Activated T-cell treated with anti-CD3 and anti-CD28 coated beads, Interleukin-2, amount 50 U/mL, for 24 hours (primary cell): ENCODE measurements around the gene AANAT.
"Not testable (repeated sequence)": the region's sequence is repeated elsewhere in the genome, so short reads cannot be mapped to it uniquely, and the experiment has no call there.

Source experiments
- DNase-seq: peaks from one replicate; pipeline ENCODE4 v3.0.0-alpha.2; 2020
- H3K27ac Mint-ChIP-seq: 2 replicates; pipeline ENCODE4 v1.8.0; 2020; ENCODE audit warnings: mild to moderate bottlenecking, mixed read lengths
- H3K27me3 Mint-ChIP-seq: 2 replicates; pipeline ENCODE4 v1.8.0; 2020; ENCODE audit warnings: mixed read lengths
- H3K36me3 Mint-ChIP-seq: 2 replicates; pipeline ENCODE4 v1.8.0; 2020; ENCODE audit warnings: low read depth, mixed read lengths
- H3K4me1 Mint-ChIP-seq: 2 replicates; pipeline ENCODE4 v1.8.0; 2020; ENCODE audit warnings: low read depth, mixed read lengths
- H3K4me3 Mint-ChIP-seq: 2 replicates; pipeline ENCODE4 v1.8.0; 2020; ENCODE audit warnings: mild to moderate bottlenecking, moderate library complexity, mixed read lengths
- H3K9me3 Mint-ChIP-seq: 2 replicates; pipeline ENCODE4 v1.8.0; 2020; ENCODE audit warnings: mixed read lengths

AANAT gene

GRCh38 chr17:76511668-76512365 is 44.4 kb downstream of the AANAT start:
- Mint-ChIP-seq H3K27me3 (no peaks in the 10 kb centered on the region), H3K36me3 (no peaks in the 10 kb centered on the region), H3K4me3 (no peak overlapping the region), H3K9me3 (no peaks in the 10 kb centered on the region), H3K4me1 (peaks cover 40% of the 10 kb centered on the region), H3K27ac (no peak overlapping the region)
- DNase-seq: no peak

GRCh38 chr17:76512366-76513305 is 45.2 kb downstream of the AANAT start:
- Mint-ChIP-seq H3K4me1 (peaks cover 40% of the 10 kb centered on the region), H3K27me3 (no peaks in the 10 kb centered on the region), H3K4me3 (no peak overlapping the region), H3K9me3 (no peaks in the 10 kb centered on the region), H3K36me3 (no peaks in the 10 kb centered on the region), H3K27ac (peak overlapping the region; percentile 73)
- no peak for DNase-seq

GRCh38 chr17:76513306-76513692 is 45.9 kb downstream of the AANAT start:
- peak overlapping the region; percentile 73 for H3K27ac Mint-ChIP-seq
- H3K4me1 Mint-ChIP-seq: peaks cover 46% of the 10 kb centered on the region
- no peaks in the 10 kb centered on the region for H3K9me3 Mint-ChIP-seq
- H3K36me3 Mint-ChIP-seq: no peaks in the 10 kb centered on the region
- no peak overlapping the region for H3K4me3 Mint-ChIP-seq
- DNase-seq: no peak
- H3K27me3 Mint-ChIP-seq: no peaks in the 10 kb centered on the region

GRCh38 chr17:76514355-76514754 is 47.0 kb downstream of the AANAT start:
- not testable (repeated sequence) for DNase-seq, H3K27me3 Mint-ChIP-seq, H3K36me3 Mint-ChIP-seq, H3K9me3 Mint-ChIP-seq, H3K4me3 Mint-ChIP-seq
- H3K4me1 Mint-ChIP-seq: peaks cover 50% of the 10 kb centered on the region
- peak overlapping the region; percentile 98 for H3K27ac Mint-ChIP-seq

DNA sequence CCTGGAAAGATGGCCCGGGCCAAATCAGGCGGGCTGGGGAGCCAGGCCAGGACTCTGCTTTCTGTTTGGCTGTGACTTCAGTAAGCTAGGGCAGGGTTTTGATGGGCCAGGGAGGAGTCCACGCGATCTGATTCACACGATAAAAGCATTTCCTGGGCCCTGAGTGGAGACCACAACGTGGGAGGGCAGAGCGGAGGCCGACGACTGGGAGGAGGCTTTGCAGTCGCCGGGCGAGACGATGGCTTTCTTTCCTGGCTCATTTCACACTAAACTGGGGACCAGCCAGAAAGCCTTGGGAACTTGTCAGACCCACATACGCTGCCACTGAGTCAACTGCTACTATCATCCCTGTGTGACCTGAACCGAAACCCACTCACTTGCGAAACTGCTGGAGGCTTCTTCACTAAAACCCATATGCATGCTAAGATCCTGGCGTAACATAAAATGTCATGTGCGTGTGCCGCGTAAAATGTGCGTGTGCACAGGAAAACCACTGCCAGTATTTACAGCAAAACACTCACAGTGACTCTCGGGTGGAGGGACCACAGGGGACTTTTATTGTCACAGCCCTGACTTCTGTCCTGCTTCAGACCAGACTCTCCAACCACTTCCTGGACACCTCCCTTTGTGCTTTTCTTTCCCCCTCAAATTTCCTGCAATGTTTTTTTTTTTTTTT is 48.0 kb downstream of the AANAT start:
- peak; percentile 83 for DNase-seq
- Mint-ChIP-seq H3K27ac (peak overlapping the region; percentile 98), H3K27me3 (no peaks in the 10 kb centered on the region), H3K4me3 (peak overlapping the region; percentile 73), H3K36me3 (no peaks in the 10 kb centered on the region), H3K9me3 (no peaks in the 10 kb centered on the region), H3K4me1 (peaks cover 50% of the 10 kb centered on the region)

DNA sequence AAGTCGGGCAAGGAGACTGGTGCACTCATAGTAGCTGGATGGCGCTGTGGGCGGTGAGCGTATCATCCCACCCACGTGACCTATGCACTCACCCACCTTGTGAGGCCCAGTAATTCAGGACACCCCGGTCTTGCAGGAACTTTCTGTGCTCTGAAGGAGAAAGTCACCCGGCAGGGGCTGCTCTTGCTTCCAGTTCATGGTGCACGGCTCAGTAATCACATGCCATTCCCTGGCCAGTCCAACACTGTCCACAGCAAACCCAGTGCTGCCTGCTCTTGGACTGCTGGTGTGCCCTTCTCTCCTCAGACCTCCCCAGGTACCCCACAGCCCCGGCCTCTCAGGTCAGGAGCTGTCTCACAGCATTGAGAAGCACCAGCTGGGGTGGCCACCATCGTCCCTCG is 50.2 kb downstream of the AANAT start:
- Mint-ChIP-seq H3K9me3 (no peaks in the 10 kb centered on the region), H3K4me1 (peaks cover 43% of the 10 kb centered on the region), H3K36me3 (no peaks in the 10 kb centered on the region), H3K27ac (peak overlapping the region; percentile 40), H3K4me3 (no peak overlapping the region), H3K27me3 (no peaks in the 10 kb centered on the region)
- DNase-seq: no peak

DNA sequence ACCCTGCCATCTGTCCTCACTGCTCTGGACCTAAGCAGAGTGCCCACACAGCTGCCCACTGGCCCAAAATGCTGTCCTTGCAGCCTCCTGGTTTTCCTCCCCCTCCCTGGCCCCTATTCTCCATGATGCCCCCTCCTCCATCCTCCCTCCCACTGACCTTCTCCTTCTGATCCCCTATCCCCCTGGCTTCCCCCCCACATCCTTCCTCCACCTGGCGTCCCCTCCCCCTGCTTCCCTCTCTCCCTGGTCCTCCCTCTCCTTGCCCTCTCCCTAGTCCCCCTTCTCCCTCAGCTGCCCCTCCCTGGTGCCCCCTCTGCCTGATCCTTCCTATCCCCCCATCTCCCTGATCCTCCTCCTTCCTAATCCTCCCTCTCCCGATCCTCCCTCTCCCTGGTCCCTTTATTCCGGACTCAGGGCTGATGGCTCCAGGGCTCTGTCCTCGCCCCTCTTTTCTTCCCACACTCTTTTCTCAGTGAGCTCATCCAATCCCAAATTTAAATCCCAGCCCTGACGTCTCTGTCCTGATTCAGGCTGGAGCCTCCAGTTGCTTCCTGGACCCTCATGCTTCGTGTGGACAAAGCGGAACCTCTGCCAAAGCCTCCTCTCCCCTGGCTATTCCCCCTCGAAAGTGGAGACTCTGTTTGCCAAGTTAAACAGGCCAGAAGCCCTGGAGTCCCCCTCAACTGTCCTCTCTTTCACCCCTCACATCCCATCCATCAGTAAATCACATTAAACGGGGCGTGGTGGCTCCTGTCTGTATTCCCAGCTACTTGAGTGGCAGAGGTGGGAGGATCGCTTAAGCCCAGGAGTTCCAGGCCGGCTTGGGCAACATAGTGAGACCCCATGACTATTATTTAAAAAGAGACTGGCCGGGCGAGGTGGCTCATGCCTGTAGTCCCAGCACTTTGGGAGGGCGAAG is 51.9 kb downstream of the AANAT start:
- no peaks in the 10 kb centered on the region for H3K27me3 Mint-ChIP-seq
- H3K36me3 Mint-ChIP-seq: no peaks in the 10 kb centered on the region
- H3K4me1 Mint-ChIP-seq: peaks cover 37% of the 10 kb centered on the region
- DNase-seq: no peak
- H3K9me3 Mint-ChIP-seq: no peaks in the 10 kb centered on the region
- no peak overlapping the region for H3K27ac Mint-ChIP-seq
- H3K4me3 Mint-ChIP-seq: no peak overlapping the region
